H1 (cell line): ENCODE results near the gene CPXM2. TPM values are rescaled to one million over a fixed set of nuclear protein-coding genes. Genes with fewer than 3 reads are reported as not detected.
A peak's percentile ranks its signal among the peaks of the same experiment; 100 is the strongest.

Experiments used
- CTCF ChIA-PET: fragments of 300-600 bp; sonication (Branson Sonifier 250); formaldehyde crosslinking; loops from one replicate; lab custom pipeline; 2021; ENCODE audit not compliant: partially characterized antibody; lab: Charles Lee
- POLR2A ChIA-PET: fragments of 300-600 bp; sonication (Branson Sonifier 250); formaldehyde crosslinking; loops from one replicate; lab custom pipeline; 2021; ENCODE audit warnings: inconsistent platforms; ENCODE audit not compliant: partially characterized antibody; lab: Charles Lee
- DNase-seq, 2 experiments: peaks; one replicate each; pipeline versions ENCODE4 v3.0.0 to v3.0.0-alpha.2; 2010 to 2022; ENCODE audit warnings: low spot score in 2 of 2, low read depth in 1 of 2, mixed read lengths in 1 of 2
- FAIRE-seq: peaks from 2 replicates; lab custom pipeline; 2011; peaks lifted over from hg19 to GRCh38; lab: Jason Lieb, UNC
- H2AFZ ChIP-seq: 2 replicates; pipeline ENCODE4 v1.8.1; 2012; ENCODE audit warnings: low read length, inconsistent platforms
- H2AK5ac ChIP-seq: 2 replicates; pipeline ENCODE4 v1.6.1; 2013; ENCODE audit warnings: low read depth, low read length
- H2BK120ac ChIP-seq: replicated peaks from 2 replicates; pipeline ENCODE3; 2013; ENCODE audit warnings: low read depth, low read length, inconsistent platforms
- H2BK12ac ChIP-seq: 2 replicates; pipeline ENCODE4 v1.6.1; 2013; ENCODE audit warnings: low read depth, low read length
- H2BK15ac ChIP-seq: 2 replicates; pipeline ENCODE4 v1.6.1; 2013; ENCODE audit warnings: low read length
- H2BK20ac ChIP-seq: 2 replicates; pipeline ENCODE4 v1.6.1; 2013; ENCODE audit warnings: low read length
- H2BK5ac ChIP-seq: 2 replicates; pipeline ENCODE4 v1.6.1; 2013; ENCODE audit warnings: low read depth, low read length
- H3K14ac ChIP-seq: 2 replicates; pipeline ENCODE4 v1.6.1; 2013; ENCODE audit warnings: inconsistent platforms; ENCODE audit not compliant: insufficient read length
- H3K18ac ChIP-seq: 2 replicates; pipeline ENCODE4 v1.6.1; 2013; ENCODE audit warnings: low read length; ENCODE audit errors: extremely low read depth
- H3K23ac ChIP-seq: 2 replicates; pipeline ENCODE4 v1.6.1; 2013; ENCODE audit warnings: inconsistent platforms; ENCODE audit not compliant: insufficient read length
- H3K23me2 ChIP-seq: 2 replicates; pipeline ENCODE4 v1.6.1; 2013; ENCODE audit warnings: low read depth, low read length
- H3K27ac ChIP-seq: 2 replicates; pipeline ENCODE4 v1.6.1; 2011; ENCODE audit warnings: low read depth, low read length, inconsistent platforms
- H3K27me3 ChIP-seq, 4 experiments: replicated peaks in 1 of 4; 1 replicate in 1 of 4; 2 replicates in 3 of 4; pipeline versions ENCODE4 v1.6.1 to v1.8.1; 2011 to 2013; ENCODE audit warnings: low read length in 3 of 4, mild to moderate bottlenecking in 3 of 4, inconsistent platforms in 2 of 4, mixed read lengths in 2 of 4, moderate library complexity in 1 of 4; ENCODE audit not compliant: control insufficient read depth in 3 of 4, insufficient read depth in 3 of 4; ENCODE audit errors: extremely low read depth in 1 of 4
- H3K36me3 ChIP-seq, 4 experiments: 2 replicates each; pipeline versions ENCODE4 v1.6.1 to v1.8.1; 2011 to 2013; ENCODE audit warnings: mild to moderate bottlenecking in 4 of 4, low read length in 3 of 4, moderate library complexity in 2 of 4, control low read depth in 1 of 4, inconsistent platforms in 1 of 4; ENCODE audit not compliant: insufficient read depth in 4 of 4, control insufficient read depth in 2 of 4
- H3K4ac ChIP-seq: replicated peaks from 2 replicates; pipeline ENCODE3; 2013; ENCODE audit warnings: low read length, low read depth, mixed read lengths, inconsistent platforms; ENCODE audit not compliant: insufficient read length
- H3K4me1 ChIP-seq, 4 experiments: replicated peaks in 1 of 4; 1 replicate in 1 of 4; 2 replicates in 3 of 4; pipeline versions ENCODE4 v1.6.1 to v1.8.1; 2011 to 2013; ENCODE audit warnings: low read length in 3 of 4, inconsistent platforms in 2 of 4, mixed read lengths in 1 of 4; ENCODE audit not compliant: insufficient read depth in 4 of 4, control insufficient read depth in 3 of 4
- H3K4me2 ChIP-seq, 2 experiments: 2 replicates each; pipeline versions ENCODE4 v1.6.1 to v1.8.1; 2011 to 2013; ENCODE audit warnings: low read depth in 2 of 2, low read length in 2 of 2, control low read depth in 1 of 2, inconsistent platforms in 1 of 2, mild to moderate bottlenecking in 1 of 2; ENCODE audit not compliant: insufficient read depth in 1 of 2
- H3K4me3 ChIP-seq, 4 experiments: fragments of 200-600, 300-600 bp in 1 of 4; sonication (generic), shearing (Covaris generic), sonication (Bioruptor Twin) in 1 of 4; 2 replicates each; pipeline versions ENCODE4 v1.5.1 to v1.8.1; 2011 to 2016; ENCODE audit warnings: low read length in 4 of 4, low read depth in 3 of 4, control low read depth in 2 of 4, inconsistent platforms in 2 of 4, mild to moderate bottlenecking in 2 of 4, mixed read lengths in 1 of 4, moderate library complexity in 1 of 4; ENCODE audit not compliant: insufficient read depth in 2 of 4; ENCODE audit errors: extremely low read depth in 1 of 4
- H3K56ac ChIP-seq: replicated peaks from 2 replicates; pipeline ENCODE3; 2013; ENCODE audit warnings: low read depth, mild to moderate bottlenecking, mixed read lengths, low read length, inconsistent platforms; ENCODE audit not compliant: insufficient read length
- H3K79me1 ChIP-seq: 2 replicates; pipeline ENCODE4 v1.6.1; 2013; ENCODE audit warnings: low read depth, low read length, control low read depth
- H3K79me2 ChIP-seq, 2 experiments: 2 replicates each; pipeline versions ENCODE4 v1.6.1 to v1.8.1; 2012 to 2013; ENCODE audit warnings: low read length in 2 of 2, mild to moderate bottlenecking in 2 of 2, inconsistent platforms in 1 of 2; ENCODE audit not compliant: insufficient read depth in 2 of 2, control insufficient read depth in 1 of 2
- H3K9ac ChIP-seq, 4 experiments: replicated peaks in 1 of 4; 1 replicate in 1 of 4; 2 replicates in 3 of 4; pipeline versions ENCODE4 v1.6.1 to v1.8.1; 2011 to 2013; ENCODE audit warnings: low read depth in 3 of 4, low read length in 3 of 4, control low read depth in 2 of 4, mild to moderate bottlenecking in 2 of 4, moderate library complexity in 2 of 4, inconsistent platforms in 1 of 4; ENCODE audit errors: extremely low read depth in 1 of 4
- H3K9me3 ChIP-seq, 2 experiments: 2 replicates each; pipeline versions ENCODE4 v1.6.1 to v1.8.1; 2012 to 2013; ENCODE audit warnings: mild to moderate bottlenecking in 2 of 2, moderate library complexity in 2 of 2, control low read depth in 1 of 2, inconsistent platforms in 1 of 2, low read depth in 1 of 2, low read length in 1 of 2, mixed read lengths in 1 of 2; ENCODE audit not compliant: insufficient read depth in 2 of 2
- H4K20me1 ChIP-seq, 2 experiments: replicated peaks in 1 of 2; 2 replicates each; pipeline versions ENCODE3 to v1.8.1; 2011 to 2013; ENCODE audit warnings: inconsistent platforms in 2 of 2, low read length in 2 of 2, mild to moderate bottlenecking in 1 of 2; ENCODE audit not compliant: insufficient read depth in 2 of 2, control insufficient read depth in 1 of 2
- H4K5ac ChIP-seq: 2 replicates; pipeline ENCODE4 v1.6.1; 2013; ENCODE audit warnings: low read length, low read depth, mixed read lengths, inconsistent platforms; ENCODE audit not compliant: insufficient read length
- H4K8ac ChIP-seq: 2 replicates; pipeline ENCODE4 v1.8.0; 2013; ENCODE audit warnings: mild to moderate bottlenecking, moderate library complexity, low read length, inconsistent platforms; ENCODE audit not compliant: insufficient read depth; ENCODE audit errors: extremely low read depth
- H4K91ac ChIP-seq: replicated peaks from 2 replicates; pipeline ENCODE3; 2013; ENCODE audit warnings: low read length, mixed read lengths, inconsistent platforms; ENCODE audit not compliant: insufficient read length
- CEBPB ChIP-seq: IDR thresholded peaks from 2 replicates; pipeline ENCODE4 v1.6.1; 2012; ENCODE audit warnings: low read depth, low read length
- CHD1 ChIP-seq: IDR thresholded peaks from 2 replicates; pipeline ENCODE4 v1.6.1; 2012; ENCODE audit warnings: low read depth, low read length, improper control_type of control experiment
- E2F6 ChIP-seq: IDR thresholded peaks from 2 replicates; pipeline ENCODE4 v1.6.1; 2012; ENCODE audit warnings: inconsistent platforms
- EP300 ChIP-seq, 2 experiments: IDR thresholded peaks; 1 replicate in 1 of 2; 2 replicates in 1 of 2; pipeline ENCODE4 v1.6.1; 2011 to 2012; ENCODE audit warnings: low read depth in 2 of 2, low read length in 2 of 2, mild to moderate bottlenecking in 2 of 2, borderline replicate concordance in 1 of 2, inconsistent platforms in 1 of 2, moderate library complexity in 1 of 2
- NANOG ChIP-seq: IDR thresholded peaks from 2 replicates; pipeline ENCODE4 v1.6.1; 2011; ENCODE audit warnings: low read length, low read depth, mild to moderate bottlenecking, inconsistent platforms; ENCODE audit not compliant: insufficient read depth, poor library complexity, severe bottlenecking
- RFX5 ChIP-seq: IDR thresholded peaks from 2 replicates; pipeline ENCODE4 v1.6.1; 2011; ENCODE audit warnings: low read depth, low read length, improper control_type of control experiment, borderline replicate concordance
- SIRT6 ChIP-seq: IDR thresholded peaks from one replicate; pipeline ENCODE4 v1.7.1; 2012; ENCODE audit warnings: low read length, inconsistent platforms
- SRF ChIP-seq: IDR thresholded peaks from 2 replicates; pipeline ENCODE4 v1.6.1; 2011; ENCODE audit warnings: mild to moderate bottlenecking, low read depth, low read length, moderate library complexity
- WGBS, 2 experiments: shearing (Covaris generic) in 1 of 2; methylation state at CpG; one replicate each; pipeline versions ENCODE4 v1.1.6 to v1.1.7; 2013 to 2015; ENCODE audit warnings: low lambda C conversion rate in 2 of 2, mixed read lengths in 2 of 2, inconsistent platforms in 1 of 2, low coverage in 1 of 2, missing lambda C conversion rate in 1 of 2; ENCODE audit not compliant: insufficient replicate concordance in 2 of 2, insufficient coverage in 1 of 2, insufficient read length in 1 of 2; ENCODE audit errors: extremely low coverage in 1 of 2, missing lambda C conversion rate in 1 of 2; 5-methylcytosine and 5-hydroxymethylcytosine counted together
- polyA plus RNA-seq, 7 experiments: library from polyadenylated mRNA; depleted of rRNA in 3 of 7; stranded (reverse) in 5 of 7; unstranded in 2 of 7; fragments of >200 nt in 5 of 7; fragments of 200-250 nt in 2 of 7; gene quantifications; 1 replicate in 5 of 7; 2 replicates in 1 of 7; 4 replicates in 1 of 7; pipeline versions ENCODE4 v1.2.1 to v1.2.3, GENCODE V29; 2011 to 2013; ENCODE audit warnings: missing spikeins in 2 of 7, mixed read lengths in 2 of 7
- total RNA-seq: library from RNA; stranded (reverse); fragmentation: NEBNext Ultra II Directional; extraction: Animal tissue kit (Norgen Biotek cat#: 25700); gene quantifications from 2 replicates; pipeline ENCODE4 v1.2.1, GENCODE V29; 2021
- TF ChIP-seq, protein P1 (sequence below): IDR thresholded peaks from 2 replicates; pipeline ENCODE4 v1.6.1; 2012; ENCODE audit warnings: low read length, inconsistent platforms
- TF ChIP-seq, protein P2 (sequence below): IDR thresholded peaks from 2 replicates; pipeline ENCODE4 v1.6.1; 2011; ENCODE audit warnings: low read length, improper control_type of control experiment

Gene CPXM2
- total and polyA plus RNA-seq, 2 of the 8 experiments (the other 6 are each of a cell fraction or from before 2014, with no cell fraction given): 2.4 to 2.9 TPM

GRCh38 chr10:123858077-123858681, 33.4 kb downstream of the CPXM2 start:
- peak in 1 of 2 experiments; percentile 20 for DNase-seq
- H3K9ac ChIP-seq: no peak overlapping the region
- no peak overlapping the region for H2BK20ac ChIP-seq
- H4K91ac ChIP-seq: no peak overlapping the region
- no peak overlapping the region for H3K4me2 ChIP-seq
- no peaks in the 10 kb centered on the region for H3K36me3 ChIP-seq
- H3K79me2 ChIP-seq: no peaks in the 10 kb centered on the region
- no peak overlapping the region for H3K27ac ChIP-seq
- no peak overlapping the region for H4K5ac ChIP-seq
- H2AFZ ChIP-seq: no peak overlapping the region
- H3K79me1 ChIP-seq: no peaks in the 10 kb centered on the region
- no peak overlapping the region for H3K23ac ChIP-seq
- no peak overlapping the region for H2BK12ac ChIP-seq
- no peak overlapping the region for H2BK120ac ChIP-seq
- no peak overlapping the region for H3K4ac ChIP-seq
- H2AK5ac ChIP-seq: no peak overlapping the region
- no peak for FAIRE-seq
- H3K27me3 ChIP-seq: no peaks in the 10 kb centered on the region
- no peaks in the 10 kb centered on the region for H4K20me1 ChIP-seq
- H2BK15ac ChIP-seq: no peak overlapping the region
- ChIA-PET POLR2A (no interaction called here), CTCF (no interaction called here)
- no peaks in the 10 kb centered on the region for H3K9me3 ChIP-seq
- H3K4me3 ChIP-seq: no peak overlapping the region
- no peak overlapping the region for H3K56ac ChIP-seq
- 86% methylated on average over 9 of the region's 9 CpGs; no CpG with 5 or more reads in 1 of the 2 experiments for WGBS, 2 experiments
- no peak overlapping the region for H3K18ac ChIP-seq
- no peak overlapping the region for H2BK5ac ChIP-seq
- H4K8ac ChIP-seq: no peak overlapping the region
- peaks cover 0 to 3% (median under 1%) of the 10 kb centered on the region in 4 experiments; a peak in 3 of 7 replicates for H3K4me1 ChIP-seq
- H3K23me2 ChIP-seq: no peaks in the 10 kb centered on the region
- no peak overlapping the region for H3K14ac ChIP-seq
- TF ChIP-seq, protein P1, sequence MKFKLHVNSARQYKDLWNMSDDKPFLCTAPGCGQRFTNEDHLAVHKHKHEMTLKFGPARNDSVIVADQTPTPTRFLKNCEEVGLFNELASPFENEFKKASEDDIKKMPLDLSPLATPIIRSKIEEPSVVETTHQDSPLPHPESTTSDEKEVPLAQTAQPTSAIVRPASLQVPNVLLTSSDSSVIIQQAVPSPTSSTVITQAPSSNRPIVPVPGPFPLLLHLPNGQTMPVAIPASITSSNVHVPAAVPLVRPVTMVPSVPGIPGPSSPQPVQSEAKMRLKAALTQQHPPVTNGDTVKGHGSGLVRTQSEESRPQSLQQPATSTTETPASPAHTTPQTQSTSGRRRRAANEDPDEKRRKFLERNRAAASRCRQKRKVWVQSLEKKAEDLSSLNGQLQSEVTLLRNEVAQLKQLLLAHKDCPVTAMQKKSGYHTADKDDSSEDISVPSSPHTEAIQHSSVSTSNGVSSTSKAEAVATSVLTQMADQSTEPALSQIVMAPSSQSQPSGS: no peak
- TF ChIP-seq EP300 (IDR thresholded peaks at IDR 0.05; ENCODE audit: borderline replicate concordance in 1 of 2, low read depth in 2 of 2, low read length in 2 of 2): no peak
- TF ChIP-seq, protein P2, sequence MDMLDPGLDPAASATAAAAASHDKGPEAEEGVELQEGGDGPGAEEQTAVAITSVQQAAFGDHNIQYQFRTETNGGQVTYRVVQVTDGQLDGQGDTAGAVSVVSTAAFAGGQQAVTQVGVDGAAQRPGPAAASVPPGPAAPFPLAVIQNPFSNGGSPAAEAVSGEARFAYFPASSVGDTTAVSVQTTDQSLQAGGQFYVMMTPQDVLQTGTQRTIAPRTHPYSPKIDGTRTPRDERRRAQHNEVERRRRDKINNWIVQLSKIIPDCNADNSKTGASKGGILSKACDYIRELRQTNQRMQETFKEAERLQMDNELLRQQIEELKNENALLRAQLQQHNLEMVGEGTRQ: no peak
- no peak for TF ChIP-seq E2F6
- no peak for TF ChIP-seq CHD1
- TF ChIP-seq SIRT6: no peak
- no peak for TF ChIP-seq CEBPB
- no peak for TF ChIP-seq SRF
- no peak for TF ChIP-seq NANOG
- no peak for TF ChIP-seq RFX5
